Motor neuron (in vitro differentiated cells): ENCODE results near the gene ANKRD39. TPM values are rescaled to one million over a fixed set of nuclear protein-coding genes. Genes with fewer than 3 reads are reported as not detected.
"Not testable (repeated sequence)": the region's sequence is repeated elsewhere in the genome, so short reads cannot be mapped to it uniquely, and the experiment has no call there.

Experiments used
- ATAC-seq, 8 experiments: fragments of 200-7000 bp; cut with Tn5 transposase; replicated peaks in 6 of 8; 2 replicates each; pipeline ENCODE4 v1.8.0; 2021; ENCODE audit warnings: mild to moderate bottlenecking in 8 of 8, moderate library complexity in 8 of 8
- H3K27ac ChIP-seq, 2 donors: fragments of 250-450 bp; sonication (Bioruptor Pico); 2 replicates each; pipeline ENCODE4 v1.9.0; 2021; ENCODE audit warnings: antibody characterized with exemption in 2 of 2, mild to moderate bottlenecking in 2 of 2, moderate library complexity in 1 of 2
- H3K4me1 ChIP-seq, 2 donors: fragments of 250-450 bp; sonication (Bioruptor Pico); replicated peaks in 1 of 2; 2 replicates each; pipeline ENCODE4 v1.6.1; 2021; ENCODE audit warnings: antibody characterized with exemption in 2 of 2, mild to moderate bottlenecking in 2 of 2, moderate library complexity in 1 of 2
- H3K4me3 ChIP-seq, 5 donors: fragments of 250-450 bp; sonication (Bioruptor Pico); 2 replicates each; pipeline ENCODE4 v1.9.0; 2021; ENCODE audit warnings: antibody characterized with exemption in 5 of 5, mild to moderate bottlenecking in 5 of 5, moderate library complexity in 4 of 5
- WGBS, 10 experiments: fragments of 450-650 bp; shearing (Covaris generic); methylation state at CpG; one replicate each; pipeline ENCODE4 v1.0.0; 2022; 5-methylcytosine and 5-hydroxymethylcytosine counted together
- in situ Hi-C, 9 experiments: fragments of 400-800 bp; cut with MboI; loops; one replicate each; pipeline ENCODE4 v1.15.0; 2021; ENCODE audit warnings: low sequenced_read_pairs in 9 of 9, low pct_unique_long_range_greater_than_20kb in 2 of 9; ENCODE audit not compliant: unreplicated experiment in 9 of 9
- total RNA-seq, 8 experiments: library from RNA; unstranded; fragments of 300-600 nt; gene quantifications; 2 replicates each; pipeline versions ENCODE4 v1.2.3 to v1.2.4, GENCODE V29; 2022

The ANKRD39 gene
- total RNA-seq, 8 experiments from 2014 or later: 9.2 to 22.8 (median 15.2) TPM

DNA sequence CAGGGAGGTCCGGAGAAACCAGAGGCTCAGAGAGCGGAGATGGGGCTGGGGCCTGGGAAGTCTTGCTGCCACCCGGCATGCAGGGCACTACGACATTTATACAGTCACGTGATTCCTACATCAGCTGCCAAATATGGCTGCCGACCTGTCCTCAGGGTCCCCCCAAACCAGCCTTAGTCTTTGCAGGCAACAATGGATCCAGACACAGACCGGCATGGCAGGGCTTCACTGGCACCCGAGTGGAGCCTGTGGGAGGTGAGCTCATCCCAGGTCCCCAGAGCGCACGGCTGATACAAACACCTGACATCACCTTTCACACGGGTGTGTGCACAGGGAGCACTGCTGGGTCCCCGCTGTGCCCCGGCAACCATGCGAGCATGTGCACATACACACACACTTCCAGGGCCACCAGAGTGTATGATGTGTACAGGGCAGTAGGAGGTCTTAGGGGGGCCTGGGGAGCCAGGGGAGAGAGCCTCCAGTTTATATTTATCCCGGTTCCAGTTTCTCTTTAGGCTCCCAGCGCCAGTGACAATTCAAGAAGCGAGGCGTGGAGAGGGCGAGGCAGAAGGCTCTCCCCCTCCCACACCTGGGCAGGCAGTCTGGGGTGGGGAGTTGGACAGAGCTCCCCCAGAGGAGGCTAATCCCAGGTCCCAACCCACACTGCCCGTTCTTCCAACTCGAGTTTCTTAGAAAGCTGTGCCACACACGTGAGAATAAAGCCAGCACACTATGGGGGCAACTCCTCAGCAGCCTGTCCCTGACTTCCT, 9.4 kb upstream of the ANKRD39 start:
- peak overlapping the region; percentile 88 to 98 (median 93) for H3K4me3 ChIP-seq
- WGBS, 10 experiments: 11 to 81% (median 53%) methylated on average over 2 to 10 of the region's 22 CpGs; no CpG with 5 or more reads in 5 of the 10 experiments
- H3K4me1 ChIP-seq: peaks cover 11 to 14% of the 10 kb centered on the region in 2 donors
- in situ Hi-C loops: loop anchor here in 5 of 9 experiments (10.0 to 25.0 kb wide), 2 partner anchors 88 to 95 kb away; no protein-coding TSS in a partner anchor
- no peak for ATAC-seq
- no peak overlapping the region for H3K27ac ChIP-seq

DNA sequence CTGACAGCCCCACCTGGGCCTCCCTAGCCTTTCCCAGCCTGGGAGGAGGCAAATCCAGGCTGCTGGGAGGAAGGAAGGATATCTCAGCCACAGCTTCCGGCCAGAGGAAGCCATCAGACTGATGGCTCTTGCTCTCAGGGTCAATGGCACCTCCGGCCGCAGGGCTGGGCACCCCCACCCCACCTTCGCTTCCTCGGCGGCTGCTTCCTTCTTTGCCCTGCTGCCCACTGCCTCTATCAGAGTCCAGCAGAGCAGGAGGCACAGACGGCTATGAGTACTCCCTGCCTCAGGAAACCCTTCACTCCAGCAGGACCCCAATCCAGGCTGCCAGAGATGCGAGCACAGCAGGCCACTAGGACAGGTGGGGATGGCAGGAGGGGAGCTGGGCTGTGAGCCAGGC, 8.8 kb upstream of the ANKRD39 start:
- Histone ChIP-seq H3K4me3 (no peak overlapping the region), H3K4me1 (peaks cover 11 to 14% of the 10 kb centered on the region in 2 donors), H3K27ac (no peak overlapping the region)
- no peak for ATAC-seq
- in situ Hi-C loops: loop anchor here in 5 of 9 experiments (10.0 to 25.0 kb wide), 2 partner anchors 88 to 96 kb away; no protein-coding TSS in a partner anchor
- 60 to 80% methylated on average over 1 of the region's 8 CpGs; no CpG with 5 or more reads in 8 of the 10 experiments for WGBS, 10 experiments

DNA sequence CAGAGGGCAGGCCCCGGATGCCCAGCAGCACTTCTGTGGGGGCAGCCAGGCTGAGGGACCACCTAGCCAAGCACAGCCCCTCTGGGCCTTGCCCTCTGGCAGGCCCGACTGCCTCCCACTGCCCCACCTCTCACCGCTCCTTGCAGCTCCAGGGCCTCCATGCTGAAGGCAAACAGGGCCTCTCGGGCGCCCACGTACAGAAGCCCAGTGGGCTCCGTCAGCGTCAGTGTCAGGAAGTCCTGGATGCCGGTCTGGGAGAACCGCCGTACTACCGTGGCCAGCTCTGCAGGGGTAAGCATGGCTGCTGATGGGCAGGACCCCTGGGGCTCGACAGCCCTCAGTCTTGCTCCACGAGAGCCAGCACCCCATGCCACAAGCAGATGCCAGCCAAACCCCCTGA, 8.3 kb upstream of the ANKRD39 start:
- Histone ChIP-seq H3K4me3 (no peak overlapping the region), H3K27ac (no peak overlapping the region), H3K4me1 (peaks cover 8 to 12% of the 10 kb centered on the region in 2 donors)
- no peak for ATAC-seq
- in situ Hi-C loops: loop anchor here in 5 of 9 experiments (10.0 to 25.0 kb wide), 2 partner anchors 89 to 96 kb away; no protein-coding TSS in a partner anchor
- 72 to 100% (median 94%) methylated on average over 1 to 7 of the region's 14 CpGs; no CpG with 5 or more reads in 7 of the 10 experiments for WGBS, 10 experiments

DNA sequence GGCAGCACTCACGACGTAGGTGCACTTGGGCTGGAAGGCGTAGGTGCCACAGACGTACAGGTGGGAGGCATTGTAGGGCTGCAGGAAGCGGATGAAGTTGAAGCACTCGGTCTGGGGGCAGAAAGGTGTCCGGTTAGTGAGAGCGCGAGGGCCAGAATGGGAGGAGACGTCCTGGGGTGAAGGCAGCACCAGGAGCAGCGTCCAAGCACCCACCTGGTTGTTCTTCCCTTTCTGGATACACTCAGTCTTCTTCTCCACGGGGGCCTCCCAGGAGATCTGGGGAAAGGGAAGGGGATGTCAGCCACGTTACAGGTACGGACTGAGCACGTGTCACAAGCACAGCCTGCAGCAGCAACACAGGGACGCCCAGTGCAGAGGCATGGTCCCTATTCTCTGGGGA, 7.8 kb upstream of the ANKRD39 start:
- peaks cover 7% of the 10 kb centered on the region in 2 donors for H3K4me1 ChIP-seq
- H3K4me3 ChIP-seq: no peak overlapping the region
- no peak overlapping the region for H3K27ac ChIP-seq
- no peak for ATAC-seq
- 83 to 95% (median 90%) methylated on average over 1 to 8 of the region's 16 CpGs; no CpG with 5 or more reads in 5 of the 10 experiments for WGBS, 10 experiments
- in situ Hi-C loops: loop anchor here in 5 of 9 experiments (10.0 to 25.0 kb wide), 2 partner anchors 89 to 97 kb away; no protein-coding TSS in a partner anchor

DNA sequence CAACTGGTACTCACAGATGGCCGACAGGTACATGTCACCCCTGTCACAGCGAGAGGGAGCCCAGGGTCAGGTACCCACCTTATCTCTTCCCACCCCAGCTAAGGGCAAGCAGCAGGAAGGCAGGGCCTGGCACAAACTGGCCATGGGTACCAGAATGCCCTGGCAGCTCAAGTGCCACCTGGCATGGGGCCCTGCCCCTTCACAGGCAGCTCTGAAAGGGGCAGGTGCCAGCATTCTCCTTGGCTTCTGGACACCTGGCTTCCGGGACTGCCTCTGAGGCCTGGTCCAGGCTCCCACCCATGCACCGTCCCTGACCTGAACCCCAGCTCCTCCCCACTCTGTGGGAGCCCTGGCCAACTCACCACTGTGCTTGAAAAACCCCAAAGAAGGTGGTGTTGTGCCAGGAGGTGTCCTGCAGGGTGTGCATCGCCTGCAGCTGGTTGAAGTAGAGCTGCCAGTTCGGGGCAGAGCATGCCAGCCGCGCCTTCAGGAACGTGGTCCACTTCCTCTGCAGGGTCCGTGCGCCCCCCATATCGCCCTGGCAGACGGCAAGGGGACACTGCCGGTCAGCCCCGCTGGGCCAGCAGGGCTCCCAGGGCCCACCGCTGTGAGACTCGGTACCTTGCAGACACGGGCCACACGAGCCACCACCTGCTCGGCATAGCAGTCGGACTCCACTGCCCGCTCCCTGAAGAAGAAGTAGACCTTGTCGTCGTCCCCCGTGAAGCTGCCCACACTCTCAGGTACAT, 6.7 kb upstream of the ANKRD39 start:
- peaks cover 7% of the 10 kb centered on the region in 2 donors for H3K4me1 ChIP-seq
- H3K27ac ChIP-seq: no peak overlapping the region
- 95 to 100% (median 100%) methylated on average over 2 to 8 of the region's 25 CpGs; no CpG with 5 or more reads in 7 of the 10 experiments for whole genome bisulfite sequencing, 10 experiments
- ATAC-seq: no peak
- H3K4me3 ChIP-seq: no peak overlapping the region
- in situ Hi-C loops: loop anchor here in 5 of 9 experiments (10.0 to 25.0 kb wide), 2 partner anchors 90 to 98 kb away; no protein-coding TSS in a partner anchor

DNA sequence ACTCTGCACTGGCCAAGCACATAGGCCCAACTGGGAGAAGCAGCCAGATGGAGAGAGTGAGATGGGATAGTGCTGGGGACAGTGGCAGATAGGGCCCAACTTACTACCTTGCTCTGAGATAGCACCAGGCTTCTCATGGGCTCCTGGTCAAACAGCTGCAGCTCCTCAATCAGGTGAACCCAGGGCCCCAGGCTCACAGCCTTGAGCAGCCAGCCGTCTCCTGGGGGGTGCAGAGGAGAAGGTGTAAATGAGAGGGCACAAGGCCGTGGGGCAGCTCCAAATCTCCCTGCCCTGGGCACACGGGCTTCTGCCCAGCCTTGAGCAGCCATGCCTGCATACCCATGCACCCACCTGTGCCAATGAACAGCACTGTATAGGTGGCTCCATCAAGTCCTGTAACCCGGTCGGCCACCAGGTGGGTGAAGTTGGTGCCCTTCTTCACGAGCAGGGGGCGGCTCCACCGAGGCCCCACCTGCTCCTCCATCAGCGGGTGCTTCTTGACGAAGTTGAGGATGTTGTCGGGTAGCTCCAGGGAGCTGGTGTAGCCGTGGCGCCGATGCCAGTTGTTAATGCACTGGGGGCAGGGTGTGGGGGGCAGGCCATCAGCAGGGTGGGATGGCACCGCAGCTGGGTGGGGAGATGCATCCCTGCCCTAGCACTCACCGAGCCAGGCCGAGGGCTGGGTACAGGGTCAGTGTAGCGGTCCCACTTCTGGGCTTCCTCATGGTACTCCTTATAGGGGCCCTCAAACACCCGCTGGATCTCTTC, 5.9 kb upstream of the ANKRD39 start:
- no peak overlapping the region for H3K4me3 ChIP-seq
- in situ Hi-C loops: loop anchor here in 5 of 9 experiments (10.0 to 25.0 kb wide), 2 partner anchors 91 to 99 kb away; no protein-coding TSS in a partner anchor
- H3K27ac ChIP-seq: no peak overlapping the region
- no peak for ATAC-seq
- peaks cover 11 to 15% of the 10 kb centered on the region in 2 donors for H3K4me1 ChIP-seq
- 83 to 100% (median 95%) methylated on average over 1 to 4 of the region's 19 CpGs; no CpG with 5 or more reads in 6 of the 10 experiments for WGBS, 10 experiments

DNA sequence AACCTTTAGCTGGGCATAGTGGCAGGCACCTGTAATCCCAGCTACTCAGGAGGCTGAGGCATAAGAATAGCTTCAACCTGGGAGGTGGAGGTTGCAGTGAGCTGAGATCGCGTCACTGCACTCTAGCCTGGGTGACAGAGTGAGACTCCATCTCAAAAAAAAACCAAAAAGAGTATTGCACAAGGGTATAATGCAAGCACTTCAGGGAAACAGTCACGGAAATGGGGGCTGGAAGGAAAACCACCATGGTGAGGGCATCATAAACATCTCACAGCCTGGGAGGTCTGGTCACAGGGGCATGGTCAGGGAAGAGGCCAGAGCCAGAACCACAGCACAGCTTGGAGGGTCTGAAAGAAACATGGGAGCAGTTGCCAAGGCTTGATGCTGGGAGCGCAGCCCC, 5.2 kb upstream of the ANKRD39 start:
- not testable (repeated sequence) for ATAC-seq, H3K27ac ChIP-seq
- in situ Hi-C loops: loop anchor here in 5 of 9 experiments (10.0 to 25.0 kb wide), 2 partner anchors 92 to 99 kb away; no protein-coding TSS in a partner anchor

DNA sequence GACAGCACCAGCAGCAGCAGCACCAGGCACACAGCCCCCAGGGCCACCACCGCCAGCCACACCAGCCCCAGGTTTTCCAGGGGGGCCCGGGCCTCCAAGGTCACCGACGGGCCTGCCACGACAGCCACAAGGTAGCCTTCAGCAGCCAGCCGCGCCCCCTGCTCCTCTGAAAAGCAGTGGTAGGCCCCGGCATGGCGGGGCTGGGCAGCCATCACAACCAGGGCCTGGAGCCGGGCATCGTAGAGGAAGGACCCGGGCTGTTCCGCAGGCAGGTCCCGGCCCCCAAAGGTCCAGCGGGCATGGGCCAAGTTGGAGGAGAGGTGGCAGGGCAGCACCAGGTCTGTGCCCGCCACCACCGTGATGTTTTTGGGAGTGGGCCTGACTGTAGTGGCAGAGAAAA, 3.3 kb upstream of the ANKRD39 start:
- ATAC-seq: no peak
- H3K4me1 ChIP-seq: peaks cover 8 to 15% of the 10 kb centered on the region in 2 donors
- H3K4me3 ChIP-seq: no peak overlapping the region
- no peak overlapping the region for H3K27ac ChIP-seq
- WGBS, 10 experiments: 90 to 100% (median 95%) methylated on average over 1 to 4 of the region's 17 CpGs; no CpG with 5 or more reads in 7 of the 10 experiments
- in situ Hi-C loops: loop anchor here in 5 of 9 experiments (10.0 to 25.0 kb wide), 2 partner anchors 94 to 101 kb away; no protein-coding TSS in a partner anchor

More for the DNA sequence above, 5.2 kb upstream of the ANKRD39 start:
- H3K4me1 ChIP-seq: peaks cover 11 to 18% of the 10 kb centered on the region in 2 donors
- not testable (repeated sequence) for H3K4me3 ChIP-seq
- 49 to 100% (median 93%) methylated on average over 1 to 4 of the region's 4 CpGs; no CpG with 5 or more reads in 4 of the 10 experiments for WGBS, 10 experiments

DNA sequence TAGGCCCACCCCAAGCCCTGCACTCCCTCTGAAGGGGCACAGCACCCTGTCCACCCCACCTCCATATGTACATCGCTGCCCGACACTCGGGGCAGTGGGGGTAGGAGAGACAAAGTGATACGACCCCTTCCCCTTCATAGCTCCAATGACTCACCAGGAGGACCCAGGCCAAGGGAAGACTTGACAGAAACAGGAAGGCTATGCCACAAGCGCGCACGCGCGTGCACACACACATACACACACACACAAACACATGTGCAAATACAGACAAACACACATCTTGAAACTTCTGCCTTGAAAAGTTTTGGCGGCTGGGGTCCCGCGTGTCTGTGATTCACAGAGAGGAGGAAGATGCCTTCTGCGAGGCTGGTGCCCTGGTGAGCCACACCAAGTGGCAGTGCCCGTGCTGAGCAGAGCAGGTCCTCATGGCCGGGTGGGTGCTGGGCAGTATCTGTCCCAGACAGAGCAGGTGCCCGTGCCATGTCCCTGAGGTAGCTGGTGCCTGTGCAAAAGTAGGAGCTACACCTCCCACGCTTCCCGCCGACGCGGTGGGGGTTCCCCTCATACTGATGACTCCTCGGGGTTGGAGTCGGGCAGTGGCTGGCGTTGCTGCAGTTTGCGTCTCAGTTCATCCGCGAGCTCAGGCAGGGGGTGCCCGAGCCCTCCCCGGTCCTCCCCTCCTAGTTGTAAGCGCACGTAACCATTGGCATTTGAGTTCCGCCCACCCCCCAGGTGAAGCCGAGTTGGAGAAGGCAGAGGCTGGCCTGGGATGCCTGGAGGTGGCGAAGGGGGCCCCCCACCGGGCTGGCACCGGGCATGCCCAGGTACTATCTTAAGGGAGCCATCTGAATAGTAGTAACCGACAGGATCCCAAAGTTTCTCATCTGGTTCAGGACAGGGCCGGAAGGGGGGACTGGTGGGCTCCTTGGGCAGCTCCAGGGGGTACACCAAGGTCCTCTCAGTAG, 2.5 kb upstream of the ANKRD39 start:
- ATAC-seq: no peak
- no peak overlapping the region for H3K4me3 ChIP-seq
- in situ Hi-C loops: loop anchor here in 5 of 9 experiments (10.0 to 25.0 kb wide), 2 partner anchors 94 to 102 kb away; no protein-coding TSS in a partner anchor
- no peak overlapping the region for H3K27ac ChIP-seq
- 47 to 100% (median 79%) methylated on average over 2 to 17 of the region's 38 CpGs; no CpG with 5 or more reads in 5 of the 10 experiments for WGBS, 10 experiments
- H3K4me1 ChIP-seq: peaks cover 8 to 15% of the 10 kb centered on the region in 2 donors

DNA sequence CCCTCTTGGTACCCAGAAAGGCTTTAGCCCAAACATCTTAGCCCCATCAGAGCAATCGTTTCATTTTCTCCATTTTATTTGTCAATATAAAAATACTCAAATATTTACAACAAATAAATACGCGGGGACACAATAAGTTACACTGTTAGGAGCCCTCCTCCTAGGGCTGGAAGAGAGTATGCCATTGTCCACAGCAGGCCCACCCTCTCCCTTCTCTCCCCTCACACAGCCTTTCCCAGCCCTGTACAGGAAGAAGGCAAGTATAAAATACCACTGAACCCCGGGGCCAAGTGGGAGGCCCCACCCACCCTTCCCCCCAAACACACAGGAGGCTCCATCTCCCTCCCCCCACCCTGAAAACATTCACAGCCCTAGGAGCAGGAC, 1.9 kb upstream of the ANKRD39 start:
- Histone ChIP-seq H3K4me1 (peaks cover 8 to 15% of the 10 kb centered on the region in 2 donors), H3K27ac (no peak overlapping the region), H3K4me3 (no peak overlapping the region)
- WGBS, 10 experiments: 0 to 100% (median 79%) methylated on average over 1 to 3 of the region's 4 CpGs; no CpG with 5 or more reads in 6 of the 10 experiments
- ATAC-seq: no peak
- in situ Hi-C loops: loop anchor here in 8 of 9 experiments (10.0 to 25.0 kb wide), 3 partner anchors 95 to 105 kb away; no protein-coding TSS in a partner anchor

DNA sequence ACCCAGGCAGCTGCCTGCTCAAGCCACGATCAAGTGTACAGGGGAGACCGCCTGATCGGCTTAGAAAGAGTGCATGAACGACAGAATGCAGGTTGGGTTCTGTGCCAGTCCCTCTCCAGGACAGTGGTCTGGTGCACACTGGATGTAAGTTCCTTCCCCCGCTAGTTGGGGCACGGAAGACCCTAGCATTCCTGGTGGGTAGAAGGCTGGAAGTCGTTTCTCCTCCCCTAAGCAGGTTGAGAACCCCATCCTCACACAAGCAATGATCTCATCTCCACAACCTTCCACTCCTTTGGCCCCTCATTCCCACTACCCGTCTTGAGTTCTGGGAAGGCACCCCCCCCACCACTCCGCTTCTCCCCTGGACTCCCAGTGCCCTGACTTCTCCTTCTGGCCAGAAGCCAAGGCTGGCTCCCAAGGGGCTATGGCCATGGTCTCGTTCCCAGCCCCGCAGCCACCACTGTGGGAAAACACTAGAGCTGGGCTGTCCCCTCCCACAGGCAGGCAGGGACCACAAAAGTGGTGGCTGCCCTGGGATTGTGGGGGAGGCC, 1.4 kb upstream of the ANKRD39 start:
- Histone ChIP-seq H3K4me3 (peak overlapping the region in 2 of 5 donors; percentile 59 to 92), H3K4me1 (peaks cover 8 to 15% of the 10 kb centered on the region in 2 donors), H3K27ac (peak overlapping the region in 1 of 2 donors; percentile 76)
- no peak for ATAC-seq
- in situ Hi-C loops: loop anchor here in 7 of 9 experiments (10.0 to 25.0 kb wide), 3 partner anchors 96 to 106 kb away; no protein-coding TSS in a partner anchor
- WGBS, 10 experiments: 45 to 100% (median 67%) methylated on average over 1 to 8 of the region's 11 CpGs; no CpG with 5 or more reads in 6 of the 10 experiments
